ENCODE data around the gene WNT3A.

DNA sequence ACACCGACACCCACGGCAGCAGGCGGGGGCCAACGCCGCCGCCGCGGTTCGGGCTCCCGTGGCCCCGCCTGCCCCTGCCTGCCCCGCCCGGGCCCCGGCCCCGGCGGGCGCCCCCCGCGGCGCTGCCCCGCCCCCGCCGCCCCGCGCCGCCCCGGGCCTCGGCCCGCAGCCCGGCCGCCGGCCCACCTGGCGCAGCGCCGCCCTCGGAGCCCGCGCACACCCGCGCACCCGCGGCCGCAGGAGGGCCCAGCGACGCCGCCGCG lies at the start of gene WNT3A:
- TF ChIP-seq POLR2A (IDR thresholded peaks at IDR 0.05) (no peak), POLR2AphosphoS5 (IDR thresholded peaks at IDR 0.05; ENCODE audit: insufficient read depth in 1 of 2, low read depth in 1 of 2) (no peak)
- TF ChIP-seq, protein P1, sequence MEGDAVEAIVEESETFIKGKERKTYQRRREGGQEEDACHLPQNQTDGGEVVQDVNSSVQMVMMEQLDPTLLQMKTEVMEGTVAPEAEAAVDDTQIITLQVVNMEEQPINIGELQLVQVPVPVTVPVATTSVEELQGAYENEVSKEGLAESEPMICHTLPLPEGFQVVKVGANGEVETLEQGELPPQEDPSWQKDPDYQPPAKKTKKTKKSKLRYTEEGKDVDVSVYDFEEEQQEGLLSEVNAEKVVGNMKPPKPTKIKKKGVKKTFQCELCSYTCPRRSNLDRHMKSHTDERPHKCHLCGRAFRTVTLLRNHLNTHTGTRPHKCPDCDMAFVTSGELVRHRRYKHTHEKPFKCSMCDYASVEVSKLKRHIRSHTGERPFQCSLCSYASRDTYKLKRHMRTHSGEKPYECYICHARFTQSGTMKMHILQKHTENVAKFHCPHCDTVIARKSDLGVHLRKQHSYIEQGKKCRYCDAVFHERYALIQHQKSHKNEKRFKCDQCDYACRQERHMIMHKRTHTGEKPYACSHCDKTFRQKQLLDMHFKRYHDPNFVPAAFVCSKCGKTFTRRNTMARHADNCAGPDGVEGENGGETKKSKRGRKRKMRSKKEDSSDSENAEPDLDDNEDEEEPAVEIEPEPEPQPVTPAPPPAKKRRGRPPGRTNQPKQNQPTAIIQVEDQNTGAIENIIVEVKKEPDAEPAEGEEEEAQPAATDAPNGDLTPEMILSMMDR (IDR thresholded peaks at IDR 0.05), result no peak

Measured in vagina (tissue), 2 donors.